ENCODE measurements around the gene ZMYND11.

ZMYND11 gene

GRCh38 chr10:191703-192518, 56.7 kb downstream of the ZMYND11 start:
- Histone ChIP-seq H3K36me3 (ENCODE audit: insufficient read depth, low read length) (0 out of 2 replicates have a peak, but pooled peaks cover 4% of the 10 kb centered on the region), H3K27ac (ENCODE audit: low read depth, low read length) (peak overlapping the region; percentile 30; the same call in 1 of the 2 replicates), H2AFZ (ENCODE audit: low read length, unreplicated experiment) (no peak overlapping the region), H3K27me3 (ENCODE audit: insufficient read depth, low read length) (no peaks in the 10 kb centered on the region), H3K79me2 (ENCODE audit: control insufficient read depth, insufficient read depth, low read length, unreplicated experiment) (peaks cover 32% of the 10 kb centered on the region), H3K4me1 (ENCODE audit: control insufficient read depth, insufficient read depth, low read length, unreplicated experiment) (peaks cover 30% of the 10 kb centered on the region), H3K4me3 (ENCODE audit: low read depth, low read length) (0 out of 2 replicates have a peak overlapping the region, but pooled peaks have one; percentile 1)

GRCh38 chr10:194281-194680, 59.0 kb downstream of the ZMYND11 start:
- 0 out of 2 replicates have a peak, but pooled peaks cover 4% of the 10 kb centered on the region for H3K36me3 ChIP-seq (ENCODE audit: insufficient read depth, low read length)

GRCh38 chr10:200405-200804, 65.2 kb downstream of the ZMYND11 start:
- Histone ChIP-seq H3K27me3 (ENCODE audit: insufficient read depth, low read length) (no peaks in the 10 kb centered on the region), H3K4me1 (ENCODE audit: control insufficient read depth, insufficient read depth, low read length, unreplicated experiment) (peaks cover 14% of the 10 kb centered on the region), H2AFZ (ENCODE audit: low read length, unreplicated experiment) (no peak overlapping the region), H3K27ac (ENCODE audit: low read depth, low read length) (0 out of 2 replicates have a peak overlapping the region, but pooled peaks have one; percentile 46), H3K36me3 (ENCODE audit: insufficient read depth, low read length) (no peaks in the 10 kb centered on the region), H3K4me3 (ENCODE audit: low read depth, low read length) (no peak overlapping the region), H3K79me2 (ENCODE audit: control insufficient read depth, insufficient read depth, low read length, unreplicated experiment) (peaks cover 8% of the 10 kb centered on the region)

More at GRCh38 chr10:194281-194680, 59.0 kb downstream of the ZMYND11 start:
- H3K4me1 ChIP-seq (ENCODE audit: control insufficient read depth, insufficient read depth, low read length, unreplicated experiment), result peaks cover 18% of the 10 kb centered on the region
- peaks cover 30% of the 10 kb centered on the region for H3K79me2 ChIP-seq (ENCODE audit: control insufficient read depth, insufficient read depth, low read length, unreplicated experiment)
- no peak overlapping the region for H3K4me3 ChIP-seq (ENCODE audit: low read depth, low read length)
- H2AFZ ChIP-seq (ENCODE audit: low read length, unreplicated experiment), result no peak overlapping the region
- H3K27me3 ChIP-seq (ENCODE audit: insufficient read depth, low read length), result no peaks in the 10 kb centered on the region
- no peak overlapping the region for H3K27ac ChIP-seq (ENCODE audit: low read depth, low read length)

- H3K79me2 ChIP-seq (ENCODE audit: control insufficient read depth, insufficient read depth, low read length, unreplicated experiment), result peaks cover 8% of the 10 kb centered on the region
Observed at GRCh38 chr10:201328-201771, 66.1 kb downstream of the ZMYND11 start.

GRCh38 chr10:208616-209015, 73.4 kb downstream of the ZMYND11 start:
- Histone ChIP-seq H3K27ac (ENCODE audit: low read depth, low read length) (no peak overlapping the region), H3K4me1 (ENCODE audit: control insufficient read depth, insufficient read depth, low read length, unreplicated experiment) (no peaks in the 10 kb centered on the region), H3K27me3 (ENCODE audit: insufficient read depth, low read length) (no peaks in the 10 kb centered on the region), H2AFZ (ENCODE audit: low read length, unreplicated experiment) (no peak overlapping the region), H3K79me2 (ENCODE audit: control insufficient read depth, insufficient read depth, low read length, unreplicated experiment) (peaks cover 5% of the 10 kb centered on the region), H3K4me3 (ENCODE audit: low read depth, low read length) (no peak overlapping the region), H3K36me3 (ENCODE audit: insufficient read depth, low read length) (peaks cover 12% of the 10 kb centered on the region)

More at GRCh38 chr10:201328-201771, 66.1 kb downstream of the ZMYND11 start:
- Histone ChIP-seq H3K36me3 (ENCODE audit: insufficient read depth, low read length) (no peaks in the 10 kb centered on the region), H2AFZ (ENCODE audit: low read length, unreplicated experiment) (no peak overlapping the region), H3K27me3 (ENCODE audit: insufficient read depth, low read length) (no peaks in the 10 kb centered on the region), H3K27ac (ENCODE audit: low read depth, low read length) (peak overlapping the region; percentile 46; the same call in 1 of the 2 replicates), H3K4me1 (ENCODE audit: control insufficient read depth, insufficient read depth, low read length, unreplicated experiment) (peaks cover 14% of the 10 kb centered on the region), H3K4me3 (ENCODE audit: low read depth, low read length) (no peak overlapping the region)

- Histone ChIP-seq H3K4me1 (ENCODE audit: control insufficient read depth, insufficient read depth, low read length, unreplicated experiment) (no peaks in the 10 kb centered on the region), H3K36me3 (ENCODE audit: insufficient read depth, low read length) (peaks cover 12% of the 10 kb centered on the region), H3K27me3 (ENCODE audit: insufficient read depth, low read length) (no peaks in the 10 kb centered on the region), H3K27ac (ENCODE audit: low read depth, low read length) (no peak overlapping the region), H3K4me3 (ENCODE audit: low read depth, low read length) (no peak overlapping the region), H2AFZ (ENCODE audit: low read length, unreplicated experiment) (no peak overlapping the region), H3K79me2 (ENCODE audit: control insufficient read depth, insufficient read depth, low read length, unreplicated experiment) (peaks cover 5% of the 10 kb centered on the region)
Observed at GRCh38 chr10:209357-209756, 74.1 kb downstream of the ZMYND11 start.

GRCh38 chr10:210297-210696, 75.0 kb downstream of the ZMYND11 start:
- Histone ChIP-seq H2AFZ (ENCODE audit: low read length, unreplicated experiment) (no peak overlapping the region), H3K79me2 (ENCODE audit: control insufficient read depth, insufficient read depth, low read length, unreplicated experiment) (peaks cover 2% of the 10 kb centered on the region), H3K4me1 (ENCODE audit: control insufficient read depth, insufficient read depth, low read length, unreplicated experiment) (no peaks in the 10 kb centered on the region), H3K4me3 (ENCODE audit: low read depth, low read length) (no peak overlapping the region), H3K27me3 (ENCODE audit: insufficient read depth, low read length) (no peaks in the 10 kb centered on the region), H3K27ac (ENCODE audit: low read depth, low read length) (no peak overlapping the region), H3K36me3 (ENCODE audit: insufficient read depth, low read length) (peaks cover 12% of the 10 kb centered on the region)

GRCh38 chr10:215444-215843, 80.2 kb downstream of the ZMYND11 start:
- H3K36me3 ChIP-seq (ENCODE audit: insufficient read depth, low read length), result peaks cover 5% of the 10 kb centered on the region
- H3K27ac ChIP-seq (ENCODE audit: low read depth, low read length), result no peak overlapping the region
- H3K27me3 ChIP-seq (ENCODE audit: insufficient read depth, low read length), result no peaks in the 10 kb centered on the region
- peaks cover 7% of the 10 kb centered on the region for H3K4me1 ChIP-seq (ENCODE audit: control insufficient read depth, insufficient read depth, low read length, unreplicated experiment)
- no peak overlapping the region for H3K4me3 ChIP-seq (ENCODE audit: low read depth, low read length)
- no peak overlapping the region for H2AFZ ChIP-seq (ENCODE audit: low read length, unreplicated experiment)
- H3K79me2 ChIP-seq (ENCODE audit: control insufficient read depth, insufficient read depth, low read length, unreplicated experiment), result peaks cover 3% of the 10 kb centered on the region

GRCh38 chr10:218798-219197, 83.5 kb downstream of the ZMYND11 start:
- no peak overlapping the region for H3K4me3 ChIP-seq (ENCODE audit: low read depth, low read length)
- H2AFZ ChIP-seq (ENCODE audit: low read length, unreplicated experiment), result no peak overlapping the region
- 0 out of 2 replicates have a peak, but pooled peaks cover 3% of the 10 kb centered on the region for H3K36me3 ChIP-seq (ENCODE audit: insufficient read depth, low read length)
- H3K79me2 ChIP-seq (ENCODE audit: control insufficient read depth, insufficient read depth, low read length, unreplicated experiment), result peaks cover 3% of the 10 kb centered on the region
- H3K27me3 ChIP-seq (ENCODE audit: insufficient read depth, low read length), result no peaks in the 10 kb centered on the region
- H3K27ac ChIP-seq (ENCODE audit: low read depth, low read length), result no peak overlapping the region
- peaks cover 7% of the 10 kb centered on the region for H3K4me1 ChIP-seq (ENCODE audit: control insufficient read depth, insufficient read depth, low read length, unreplicated experiment)

- Histone ChIP-seq H3K27ac (ENCODE audit: low read depth, low read length) (no peak overlapping the region), H3K4me3 (ENCODE audit: low read depth, low read length) (no peak overlapping the region), H3K79me2 (ENCODE audit: control insufficient read depth, insufficient read depth, low read length, unreplicated experiment) (peaks cover 3% of the 10 kb centered on the region), H3K36me3 (ENCODE audit: insufficient read depth, low read length) (0 out of 2 replicates have a peak, but pooled peaks cover 3% of the 10 kb centered on the region), H3K4me1 (ENCODE audit: control insufficient read depth, insufficient read depth, low read length, unreplicated experiment) (peaks cover 7% of the 10 kb centered on the region), H2AFZ (ENCODE audit: low read length, unreplicated experiment) (no peak overlapping the region), H3K27me3 (ENCODE audit: insufficient read depth, low read length) (no peaks in the 10 kb centered on the region)
Observed at GRCh38 chr10:219731-220472, 84.6 kb downstream of the ZMYND11 start.

Measured in ACC112 (cell line).